Mesothelial cell of epicardium (in vitro differentiated cells): ENCODE results near the gene PGAP1. TPM values are rescaled to one million over a fixed set of nuclear protein-coding genes. Genes with fewer than 3 reads are reported as not detected.
"Not testable (repeated sequence)": the region's sequence is repeated elsewhere in the genome, so short reads cannot be mapped to it uniquely, and the experiment has no call there.

ENCODE experiments used
- DNase-seq, 2 experiments: peaks; one replicate each; pipeline ENCODE4 v3.0.0; 2021; ENCODE audit warnings: low spot score in 2 of 2; ENCODE audit not compliant: unreplicated experiment in 2 of 2
- H3K27ac Mint-ChIP-seq: 2 replicates; pipeline ENCODE4 v1.8.0; 2021; ENCODE audit warnings: mixed read lengths
- H3K27me3 Mint-ChIP-seq: 2 replicates; pipeline ENCODE4 v1.8.0; 2021; ENCODE audit warnings: low read depth, mixed read lengths
- H3K36me3 Mint-ChIP-seq: 2 replicates; pipeline ENCODE4 v1.8.0; 2021; ENCODE audit warnings: mixed read lengths
- H3K4me1 Mint-ChIP-seq: 2 replicates; pipeline ENCODE4 v1.8.0; 2021; ENCODE audit warnings: mixed read lengths
- H3K4me3 Mint-ChIP-seq: 2 replicates; pipeline ENCODE4 v1.8.0; 2021; ENCODE audit warnings: mild to moderate bottlenecking, moderate library complexity, mixed read lengths
- H3K9me3 Mint-ChIP-seq: 2 replicates; pipeline ENCODE4 v1.8.0; 2021; ENCODE audit warnings: mixed read lengths
- CTCF ChIP-seq: fragments of 200-600 bp; sonication (generic); IDR thresholded peaks from one replicate; pipeline ENCODE4 v1.5.0; 2021; ENCODE audit warnings: antibody characterized with exemption; ENCODE audit not compliant: unreplicated experiment
- total RNA-seq: library from RNA; stranded (reverse); gene quantifications from 3 replicates; pipeline ENCODE4 v1.2.1, GENCODE V29; 2021

Gene PGAP1
- total RNA-seq, 1 donor from 2014 or later, result 55.6 TPM

GRCh38 chr2:196918927-196919326, 7.6 kb downstream of the PGAP1 start:
- Mint-ChIP-seq H3K36me3 (peaks cover 47% of the 10 kb centered on the region), H3K4me1 (peaks cover 16% of the 10 kb centered on the region), H3K27ac (no peak overlapping the region), H3K4me3 (no peak overlapping the region), H3K9me3 (peaks cover 11% of the 10 kb centered on the region), H3K27me3 (no peaks in the 10 kb centered on the region)
- TF ChIP-seq CTCF, result no peak
- no peak for DNase-seq

GRCh38 chr2:196917802-196918201, 8.7 kb downstream of the PGAP1 start:
- Mint-ChIP-seq H3K4me3 (no peak overlapping the region), H3K4me1 (peaks cover 9% of the 10 kb centered on the region), H3K27me3 (no peaks in the 10 kb centered on the region), H3K9me3 (peaks cover 11% of the 10 kb centered on the region), H3K36me3 (peaks cover 57% of the 10 kb centered on the region), H3K27ac (no peak overlapping the region)
- DNase-seq, result no peak
- TF ChIP-seq CTCF, result no peak

GRCh38 chr2:196915507-196916189, 10.9 kb downstream of the PGAP1 start:
- no peaks in the 10 kb centered on the region for H3K27me3 Mint-ChIP-seq
- H3K4me1 Mint-ChIP-seq, result peaks cover 3% of the 10 kb centered on the region
- H3K27ac Mint-ChIP-seq, result no peak overlapping the region
- H3K36me3 Mint-ChIP-seq, result peaks cover 65% of the 10 kb centered on the region
- no peak for DNase-seq
- no peak for TF ChIP-seq CTCF
- peaks cover 16% of the 10 kb centered on the region for H3K9me3 Mint-ChIP-seq
- no peak overlapping the region for H3K4me3 Mint-ChIP-seq

GRCh38 chr2:196914867-196915460, 11.5 kb downstream of the PGAP1 start:
- no peaks in the 10 kb centered on the region for H3K27me3 Mint-ChIP-seq
- DNase-seq, result no peak
- no peaks in the 10 kb centered on the region for H3K4me1 Mint-ChIP-seq
- peaks cover 16% of the 10 kb centered on the region for H3K9me3 Mint-ChIP-seq
- no peak for TF ChIP-seq CTCF
- H3K4me3 Mint-ChIP-seq, result no peak overlapping the region
- H3K36me3 Mint-ChIP-seq, result peaks cover 65% of the 10 kb centered on the region
- no peak overlapping the region for H3K27ac Mint-ChIP-seq

- no peak for DNase-seq
- Mint-ChIP-seq H3K9me3 (peaks cover 12% of the 10 kb centered on the region), H3K4me3 (no peak overlapping the region), H3K27me3 (no peaks in the 10 kb centered on the region), H3K36me3 (peaks cover 55% of the 10 kb centered on the region), H3K27ac (no peak overlapping the region), H3K4me1 (no peaks in the 10 kb centered on the region)
- no peak for TF ChIP-seq CTCF
Observed at GRCh38 chr2:196913691-196914090, 12.8 kb downstream of the PGAP1 start.

GRCh38 chr2:196905365-196905764, 21.1 kb downstream of the PGAP1 start:
- Mint-ChIP-seq H3K27ac (peak overlapping the region; percentile 88), H3K4me3 (peak overlapping the region; percentile 67), H3K36me3 (peaks cover 17% of the 10 kb centered on the region)
- H3K9me3 Mint-ChIP-seq, H3K4me1 Mint-ChIP-seq, DNase-seq, H3K27me3 Mint-ChIP-seq: not testable (repeated sequence)
